22Rv1 (cell line): ENCODE measurements around the gene LSM7.

Source experiments
- H3K27ac ChIP-seq: fragments of 450-650 bp; 2 replicates; pipeline ENCODE4 v1.5.1; 2017
- CTCF ChIP-seq: fragments of 450-650 bp; IDR thresholded peaks from 2 replicates; pipeline ENCODE4 v1.5.1; 2017; ENCODE audit warnings: mild to moderate bottlenecking
- ZFX ChIP-seq: fragments of 450-650 bp; IDR thresholded peaks from 2 replicates; pipeline ENCODE4 v1.6.1; 2017; ENCODE audit warnings: antibody characterized with exemption, borderline replicate concordance

Gene LSM7

GRCh38 chr19:2365201-2365970 is 37.0 kb upstream of the LSM7 start:
- H3K27ac ChIP-seq, result no peak overlapping the region
- no peak for TF ChIP-seq ZFX

- no peak for TF ChIP-seq ZFX
- TF ChIP-seq CTCF, result no peak
- H3K27ac ChIP-seq, result no peak overlapping the region
Measured at GRCh38 chr19:2363419-2363818, 35.0 kb upstream of the LSM7 start.

GRCh38 chr19:2362970-2363300 is 34.5 kb upstream of the LSM7 start:
- no peak overlapping the region for H3K27ac ChIP-seq
- TF ChIP-seq ZFX (no peak), CTCF (no peak)

- H3K27ac ChIP-seq, result no peak overlapping the region
- TF ChIP-seq ZFX, result no peak
- no peak for TF ChIP-seq CTCF
Measured at GRCh38 chr19:2362046-2362969, 33.9 kb upstream of the LSM7 start.

GRCh38 chr19:2361246-2362045 is 33.1 kb upstream of the LSM7 start:
- TF ChIP-seq CTCF (no peak), ZFX (no peak)
- H3K27ac ChIP-seq, result no peak overlapping the region

GRCh38 chr19:2360833-2361232 is 32.4 kb upstream of the LSM7 start:
- TF ChIP-seq ZFX (no peak), CTCF (no peak)
- no peak overlapping the region for H3K27ac ChIP-seq

- TF ChIP-seq CTCF (no peak), ZFX (no peak)
- no peak within 1 kb of the TSS for H3K27ac ChIP-seq
Measured at GRCh38 chr19:2359992-2360685, 31.8 kb upstream of the LSM7 start, which contains the start of gene TMPRSS9. TMPRSS9 (plus strand) TSS chr19:2360265; CDS start chr19:2389786, 29,521 bp downstream.
